Measurements from ENCODE around the gene RANBP3. TPM values are rescaled to one million over a fixed set of nuclear protein-coding genes. Genes with fewer than 3 reads are reported as not detected.

The RANBP3 gene
- total RNA-seq, 4 donors from 2014 or later: 58.9 to 175 (median 65.0) TPM

- H3K36me3 ChIP-seq: peaks cover 0 to 12% (median 5%) of the 10 kb centered on the region in 4 donors
- no peak for DNase-seq
- H3K9me3 ChIP-seq: no peaks in the 10 kb centered on the region
- in situ Hi-C loops (cut with MboI; ENCODE audit: low pct_ligation_motif_present in 1 of 4, low pct_unique_long_range_greater_than_20kb in 1 of 4, low sequenced_read_pairs in 3 of 4) (no loop called here), intact Hi-C loops (cut with DNase I; ENCODE audit: low total_unique reads) (no loop called here)
- no peak overlapping the region for H3K4me3 ChIP-seq
- TF ChIP-seq CTCF (IDR thresholded peaks at IDR 0.05): no peak
- 80 to 100% methylated on average over 1 to 10 of the region's 10 CpGs for WGBS, 2 donors (ENCODE audit: low coverage in 1 of 2)
- H3K27ac ChIP-seq: no peak overlapping the region
- peaks cover 6 to 39% (median 20%) of the 10 kb centered on the region in 4 donors for H3K4me1 ChIP-seq
- no peaks in the 10 kb centered on the region for H3K27me3 ChIP-seq
Measured at GRCh38 chr19:5937550-5937949, 40.4 kb downstream of the RANBP3 start.

- Histone ChIP-seq H3K36me3 (peaks cover 0 to 12% (median 5%) of the 10 kb centered on the region in 4 donors), H3K9me3 (no peaks in the 10 kb centered on the region), H3K27me3 (no peaks in the 10 kb centered on the region), H3K27ac (peak overlapping the region in 2 of 4 donors; percentile 63 to 65), H3K4me3 (no peak overlapping the region), H3K4me1 (peaks cover 6 to 30% (median 14%) of the 10 kb centered on the region in 4 donors)
- intact Hi-C loops (cut with DNase I; ENCODE audit: low total_unique reads): no loop called here
- TF ChIP-seq POLR2AphosphoS5 (IDR thresholded peaks at IDR 0.05): no peak
- no peak for TF ChIP-seq EP300 (IDR thresholded peaks at IDR 0.05; ENCODE audit: low read depth)
- TF ChIP-seq CTCF (IDR thresholded peaks at IDR 0.05): no peak
- no peak for TF ChIP-seq POLR2A (IDR thresholded peaks at IDR 0.05)
- WGBS, 2 donors (ENCODE audit: low coverage in 1 of 2): 95 to 100% methylated on average over 2 to 9 of the region's 9 CpGs
- no peak for DNase-seq
- in situ Hi-C loops (cut with MboI; ENCODE audit: low pct_ligation_motif_present in 1 of 4, low pct_unique_long_range_greater_than_20kb in 1 of 4, low sequenced_read_pairs in 3 of 4): no loop called here
Measured at GRCh38 chr19:5936292-5936592, 41.7 kb downstream of the RANBP3 start.

- WGBS, 2 donors (ENCODE audit: low coverage in 1 of 2): 79% methylated on average over 25 of the region's 25 CpGs; no CpG with 5 or more reads in 1 of the 2 donors
- H3K9me3 ChIP-seq: no peaks in the 10 kb centered on the region
- TF ChIP-seq POLR2AphosphoS5 (IDR thresholded peaks at IDR 0.05) (no peak), POLR2A (IDR thresholded peaks at IDR 0.05) (no peak), CTCF (IDR thresholded peaks at IDR 0.05) (no peak), EP300 (IDR thresholded peaks at IDR 0.05; ENCODE audit: low read depth) (no peak)
- no peak for DNase-seq
- in situ Hi-C loops (cut with MboI; ENCODE audit: low pct_ligation_motif_present in 1 of 4, low pct_unique_long_range_greater_than_20kb in 1 of 4, low sequenced_read_pairs in 3 of 4): no loop called here
- H3K4me3 ChIP-seq: no peak overlapping the region
- peaks cover 0 to 8% (median 3%) of the 10 kb centered on the region in 4 donors for H3K36me3 ChIP-seq
- intact Hi-C loops (cut with DNase I; ENCODE audit: low total_unique reads): no loop called here
- peak overlapping the region; percentile 59 to 71 (median 64) for H3K27ac ChIP-seq
- no peaks in the 10 kb centered on the region for H3K27me3 ChIP-seq
- H3K4me1 ChIP-seq: peaks cover 6 to 30% (median 14%) of the 10 kb centered on the region in 4 donors
Measured at GRCh38 chr19:5935473-5936291, 42.3 kb downstream of the RANBP3 start.

GRCh38 chr19:5934774-5935472 lies 43.0 kb downstream of the RANBP3 start:
- TF ChIP-seq POLR2A (IDR thresholded peaks at IDR 0.05) (no peak), CTCF (IDR thresholded peaks at IDR 0.05) (no peak), POLR2AphosphoS5 (IDR thresholded peaks at IDR 0.05) (no peak), EP300 (IDR thresholded peaks at IDR 0.05; ENCODE audit: low read depth) (no peak)
- WGBS, 2 donors (ENCODE audit: low coverage in 1 of 2): 68 to 77% methylated on average over 9 to 16 of the region's 16 CpGs
- Histone ChIP-seq H3K4me3 (no peak overlapping the region), H3K27ac (peak overlapping the region; percentile 59 to 71 (median 64)), H3K36me3 (peaks cover 0 to under 1% (median 0%) of the 10 kb centered on the region in 4 donors), H3K4me1 (peaks cover 6 to 30% (median 15%) of the 10 kb centered on the region in 4 donors), H3K9me3 (no peaks in the 10 kb centered on the region), H3K27me3 (no peaks in the 10 kb centered on the region)
- in situ Hi-C loops (cut with MboI; ENCODE audit: low pct_ligation_motif_present in 1 of 4, low pct_unique_long_range_greater_than_20kb in 1 of 4, low sequenced_read_pairs in 3 of 4) (no loop called here), intact Hi-C loops (cut with DNase I; ENCODE audit: low total_unique reads) (no loop called here)
- DNase-seq: no peak
